ENCODE measurements around the gene ANKRD28. TPM values are rescaled to one million over a fixed set of nuclear protein-coding genes. Genes with fewer than 3 reads are reported as not detected.

Gene ANKRD28
- total and polyA plus RNA-seq, 9 of the 15 experiments (the other 6 are each of a cell fraction or from before 2014, with no cell fraction given) = 11.7 to 66.0 (median 36.7) TPM

- no peak for TF ChIP-seq SRF (CRISPR knock-in tag; IDR thresholded peaks at IDR 0.05)
- TF ChIP-seq RB1 (IDR thresholded peaks at IDR 0.05; ENCODE audit: low read depth) = no peak
- TF ChIP-seq TARDBP (IDR thresholded peaks at IDR 0.05) = no peak
- TF ChIP-seq HDAC1 (IDR thresholded peaks at IDR 0.05) = no peak
- TF ChIP-seq ZNF431 (CRISPR knock-in tag; IDR thresholded peaks at IDR 0.05) = no peak
- no peak for TF ChIP-seq ZNF695 (CRISPR knock-in tag; IDR thresholded peaks at IDR 0.05)
- TF ChIP-seq ZFP30 (CRISPR knock-in tag; IDR thresholded peaks at IDR 0.05; ENCODE audit: borderline replicate concordance) = no peak
- TF ChIP-seq HNRNPH1 (optimal IDR thresholded peaks at IDR 0.05; ENCODE audit: low read depth, low read length) = no peak
Measured at GRCh38 chr3:15657016-15657415, 140.8 kb downstream of the ANKRD28 start (continued).

DNA sequence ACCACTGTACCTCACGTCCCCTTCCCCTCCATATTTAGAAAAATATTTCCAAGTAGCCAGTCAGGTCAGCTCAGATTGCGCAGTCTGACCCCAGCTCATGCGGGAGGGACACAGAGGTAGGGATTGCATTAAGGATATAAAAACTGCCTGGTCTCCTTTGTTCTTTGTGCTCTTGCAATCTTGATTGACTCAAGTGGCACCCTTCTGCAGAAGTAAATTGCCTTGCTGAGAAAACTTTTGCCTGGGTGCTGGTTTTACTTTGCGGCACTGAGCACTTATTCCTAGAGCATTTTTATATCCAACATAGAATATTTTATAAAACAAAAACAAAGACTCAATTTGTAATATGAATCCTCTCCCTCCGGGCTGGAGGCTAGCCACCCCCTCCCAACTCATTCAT is 141.4 kb downstream of the ANKRD28 start:
- Histone ChIP-seq H3K27ac (ENCODE audit: extremely low read depth, low read depth, low read length) (no peak overlapping the region), H3K4me3 (no peak overlapping the region), H4K20me1 (replicated peaks; ENCODE audit: control insufficient read depth, insufficient read depth, low read length) (no peaks in the 10 kb centered on the region), H3K9me1 (ENCODE audit: control insufficient read depth, insufficient read depth, low read length) (no peaks in the 10 kb centered on the region), H3K9ac (ENCODE audit: insufficient read depth in 1 of 2, low read depth in 2 of 2, low read length in 2 of 2) (no peak overlapping the region), H3K9me3 (replicated peaks; ENCODE audit: control insufficient read depth, insufficient read depth, low read depth, low read length) (peaks cover 3% of the 10 kb centered on the region; the same call in 1 of the 2 replicates), H2AFZ (ENCODE audit: low read depth, low read length) (no peak overlapping the region), H3K4me1 (replicated peaks in 1 of 2; ENCODE audit: control insufficient read depth in 2 of 2, insufficient read depth in 2 of 2, low read length in 2 of 2) (no peaks in the 10 kb centered on the region; a peak in 1 of 5 replicates), H3K27me3 (ENCODE audit: control insufficient read depth in 2 of 2, insufficient read depth in 2 of 2, low read length in 2 of 2) (peaks cover 19 to 22% of the 10 kb centered on the region in 2 experiments), H3K36me3 (ENCODE audit: control insufficient read depth, insufficient read depth, low read length) (no peaks in the 10 kb centered on the region), H3K79me2 (ENCODE audit: control insufficient read depth, insufficient read depth, low read length) (no peaks in the 10 kb centered on the region), H3K4me2 (ENCODE audit: insufficient read depth, low read length) (no peak overlapping the region)
- no peak for FAIRE-seq
- POLR2A ChIA-PET = no interaction called here
- no TSS peak for BruUV-seq (replicated peaks)
- in situ Hi-C loops (cut with MboI) = no loop called here
- intact Hi-C loops (cut with micrococcal nuclease) = no loop called here
- CTCF ChIA-PET (ENCODE audit: low intra/inter-chr PET ratio) = no interaction called here
- DNase-seq (ENCODE audit: extremely low read depth in 1 of 4, low spot score in 3 of 4) = no peak
- WGBS (ENCODE audit: insufficient coverage, low coverage, missing lambda C conversion rate) = 36% methylated on average over 5 of the region's 5 CpGs
- ATAC-seq = no peak
- TF ChIP-seq ZBTB11 (CRISPR knock-in tag; IDR thresholded peaks at IDR 0.05) (no peak), KHSRP (IDR thresholded peaks at IDR 0.05) (no peak), POLR3A (IDR thresholded peaks at IDR 0.05; ENCODE audit: borderline replicate concordance, extremely low read depth, insufficient read depth, insufficient read length) (no peak), ZNF143 (CRISPR knock-in tag; IDR thresholded peaks at IDR 0.05) (no peak), TBP (optimal IDR thresholded peaks at IDR 0.05; ENCODE audit: low read depth, low read length) (no peak), TRIM28 (IDR thresholded peaks at IDR 0.05) (peak; percentile 85), CEBPZ (IDR thresholded peaks at IDR 0.05; ENCODE audit: borderline replicate concordance, low read depth, low read length) (no peak), ZNF57 (CRISPR knock-in tag; IDR thresholded peaks at IDR 0.05) (no peak), ZNF561 (CRISPR knock-in tag; conservative IDR thresholded peaks at IDR 0.05) (peak; percentile 86), POLR2A (conservative IDR thresholded peaks at IDR 0.05) (no peak)

Data from K562 (cell line).